Adipocyte (in vitro differentiated cells): ENCODE data around the gene PCDHGC4.

Source experiments
- DNase-seq: peaks from one replicate; pipeline ENCODE4 v3.0.0-alpha.2; 2015; ENCODE audit warnings: low read depth
- H3K27me3 ChIP-seq: replicated peaks from 2 replicates; pipeline ENCODE4 v1.7.0; 2013; ENCODE audit warnings: mild to moderate bottlenecking, low read length, moderate library complexity; ENCODE audit not compliant: control insufficient read depth, insufficient read depth
- H3K36me3 ChIP-seq: 2 replicates; pipeline ENCODE4 v1.7.0; 2013; ENCODE audit warnings: low read length, mild to moderate bottlenecking, moderate library complexity; ENCODE audit not compliant: control insufficient read depth, insufficient read depth, severe bottlenecking
- H3K4me1 ChIP-seq: 2 replicates; pipeline ENCODE4 v1.7.0; 2013; ENCODE audit warnings: mild to moderate bottlenecking, low read length, moderate library complexity; ENCODE audit not compliant: control insufficient read depth, insufficient read depth
- H3K4me3 ChIP-seq: 2 replicates; pipeline ENCODE4 v1.7.0; 2013; ENCODE audit warnings: mild to moderate bottlenecking, low read length, moderate library complexity
- H3K9ac ChIP-seq: 2 replicates; pipeline ENCODE4 v1.7.0; 2013; ENCODE audit warnings: mild to moderate bottlenecking, low read length, moderate library complexity
- H3K9me3 ChIP-seq: 2 replicates; pipeline ENCODE4 v1.7.0; 2013; ENCODE audit warnings: mild to moderate bottlenecking, low read length, moderate library complexity; ENCODE audit not compliant: control insufficient read depth

The PCDHGC4 gene

GRCh38 chr5:141523991-141524390 is 39.2 kb downstream of the PCDHGC4 start:
- Histone ChIP-seq H3K27me3 (no peaks in the 10 kb centered on the region), H3K4me1 (peaks cover 67% of the 10 kb centered on the region), H3K9ac (peak overlapping the region; percentile 5), H3K4me3 (no peak overlapping the region), H3K36me3 (no peaks in the 10 kb centered on the region), H3K9me3 (no peaks in the 10 kb centered on the region)
- DNase-seq, result no peak

DNA sequence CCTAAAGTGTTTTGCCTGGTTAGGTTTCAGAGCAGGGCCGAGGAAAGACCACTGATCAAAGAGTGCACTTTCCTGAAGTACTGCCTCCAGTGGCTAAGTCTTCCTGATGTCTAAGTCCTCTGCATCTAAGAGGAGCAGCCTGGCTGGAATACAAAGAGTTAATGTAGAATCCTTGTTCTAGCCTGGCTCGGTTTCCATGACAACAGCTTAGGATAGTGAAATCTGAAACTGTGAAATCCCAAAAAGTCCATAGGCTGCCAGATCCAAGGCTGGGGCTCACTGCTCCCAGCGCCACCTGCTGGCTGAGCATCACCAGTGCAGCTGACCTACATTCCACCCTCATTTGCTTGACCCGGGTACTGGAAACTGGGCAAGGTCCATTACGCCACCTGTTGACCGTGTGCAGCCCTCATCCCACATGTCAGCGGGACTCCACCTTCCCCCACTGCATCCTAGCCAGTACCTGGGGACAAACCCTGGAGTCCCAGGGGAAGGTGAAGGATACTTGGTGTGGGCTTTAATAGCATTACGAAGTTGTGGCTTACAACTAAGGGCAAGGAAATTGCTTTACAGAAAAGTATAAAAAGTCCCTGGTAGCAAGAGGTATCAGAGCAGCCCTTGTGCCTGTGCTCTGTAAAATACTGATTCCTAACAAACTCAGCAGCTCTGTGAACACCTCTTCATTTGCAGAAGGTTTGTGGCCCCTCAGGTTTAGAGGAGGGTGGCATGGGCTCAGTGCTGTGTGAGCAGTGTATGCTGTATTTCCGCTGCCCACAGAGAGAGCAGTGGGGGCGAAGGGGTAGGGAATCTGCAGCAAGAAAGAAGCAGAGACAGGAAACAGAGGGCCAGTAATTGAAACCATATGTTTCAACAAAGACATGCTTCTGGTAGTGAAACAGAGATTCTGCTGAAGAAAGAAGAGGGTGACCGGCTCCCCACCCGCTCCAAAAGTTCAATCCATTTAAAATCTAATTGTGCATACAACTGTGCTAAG is 40.1 kb downstream of the PCDHGC4 start:
- peak overlapping the region; percentile 36 for H3K4me3 ChIP-seq
- peak; percentile 99 for DNase-seq
- no peaks in the 10 kb centered on the region for H3K9me3 ChIP-seq
- H3K9ac ChIP-seq, result peak overlapping the region; percentile 61
- H3K4me1 ChIP-seq, result peaks cover 70% of the 10 kb centered on the region
- no peaks in the 10 kb centered on the region for H3K36me3 ChIP-seq
- H3K27me3 ChIP-seq, result no peaks in the 10 kb centered on the region

DNA sequence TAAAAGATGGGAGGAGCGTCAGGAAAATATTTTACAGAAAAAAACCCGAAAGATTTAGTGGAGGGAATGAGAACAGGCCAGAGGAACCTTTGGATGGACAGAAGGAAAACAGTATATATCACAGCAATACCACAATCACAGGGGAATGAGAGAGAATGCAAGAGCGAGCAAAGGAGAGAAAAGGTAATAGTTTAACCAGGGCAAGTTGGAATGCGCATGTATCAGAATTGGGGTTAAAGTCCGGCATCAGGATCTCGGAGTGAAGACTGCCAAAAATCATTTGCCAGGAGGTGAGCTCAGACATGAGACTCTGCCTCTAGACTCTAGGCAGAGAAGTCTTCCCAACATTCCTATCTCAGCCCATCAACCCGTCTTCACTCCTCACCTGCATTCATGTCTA is 40.8 kb downstream of the PCDHGC4 start:
- no peaks in the 10 kb centered on the region for H3K36me3 ChIP-seq
- peak overlapping the region; percentile 61 for H3K9ac ChIP-seq
- peaks cover 63% of the 10 kb centered on the region for H3K4me1 ChIP-seq
- no peaks in the 10 kb centered on the region for H3K9me3 ChIP-seq
- no peaks in the 10 kb centered on the region for H3K27me3 ChIP-seq
- DNase-seq, result no peak
- H3K4me3 ChIP-seq, result peak overlapping the region; percentile 36

DNA sequence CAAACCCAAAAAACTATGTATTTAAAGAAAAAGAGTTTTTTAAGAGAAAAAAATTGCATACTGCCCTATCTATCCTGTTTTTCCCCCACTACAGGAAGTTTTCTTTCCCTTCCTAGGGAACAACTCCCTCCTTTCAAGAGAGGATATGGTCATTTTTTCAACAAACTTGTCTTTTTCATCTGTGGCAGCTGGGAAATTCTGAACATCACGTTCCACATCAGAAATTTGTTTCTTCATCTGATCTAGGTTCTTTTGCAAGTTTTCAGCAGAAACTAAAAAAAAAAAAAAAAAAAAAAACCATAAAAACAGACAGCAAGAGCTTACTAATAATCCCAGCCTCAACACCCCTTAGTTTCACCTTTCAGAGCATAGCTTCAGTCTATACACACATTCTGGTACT is 42.6 kb downstream of the PCDHGC4 start:
- Histone ChIP-seq H3K27me3 (no peaks in the 10 kb centered on the region), H3K9me3 (no peaks in the 10 kb centered on the region), H3K9ac (peak overlapping the region; percentile 32), H3K36me3 (no peaks in the 10 kb centered on the region), H3K4me1 (peaks cover 46% of the 10 kb centered on the region), H3K4me3 (no peak overlapping the region)
- DNase-seq, result no peak

DNA sequence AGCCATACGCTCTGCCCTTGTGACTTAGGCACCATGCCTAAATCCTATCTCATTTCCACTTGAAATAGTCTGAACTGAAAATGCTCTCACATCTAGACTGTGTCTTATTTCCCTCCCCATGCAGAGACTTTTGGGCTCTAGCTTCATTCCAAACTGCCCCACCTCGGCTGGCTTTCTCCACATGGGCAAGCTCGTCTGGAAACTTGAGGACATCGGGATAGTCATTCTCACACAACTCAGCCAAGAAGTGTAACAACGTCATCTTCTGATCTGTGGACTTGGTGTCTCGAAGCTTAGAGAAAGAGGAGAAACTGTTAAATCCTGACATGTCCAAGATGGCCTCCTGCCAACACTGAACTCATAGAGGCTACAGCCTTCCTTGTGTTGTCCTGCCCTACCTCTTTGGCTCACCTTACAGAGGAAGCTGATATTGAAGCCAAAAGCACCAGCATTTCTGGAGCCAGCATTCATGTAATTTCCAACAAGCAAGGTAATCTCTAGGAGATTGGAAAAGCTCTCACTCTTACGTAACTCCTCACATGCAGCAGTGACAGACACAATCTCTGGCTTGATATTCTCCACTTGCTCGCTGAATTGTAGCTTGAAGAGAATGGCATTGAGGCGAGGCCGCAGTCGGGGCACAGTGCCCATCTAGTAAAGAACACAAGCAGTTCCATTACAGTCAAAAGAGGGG is 43.6 kb downstream of the PCDHGC4 start:
- Histone ChIP-seq H3K4me1 (peaks cover 43% of the 10 kb centered on the region), H3K9ac (peak overlapping the region; percentile 55), H3K9me3 (no peaks in the 10 kb centered on the region), H3K4me3 (no peak overlapping the region), H3K27me3 (no peaks in the 10 kb centered on the region), H3K36me3 (peaks cover 4% of the 10 kb centered on the region)
- no peak for DNase-seq

GRCh38 chr5:141529002-141529401 is 44.2 kb downstream of the PCDHGC4 start:
- peak; percentile 59 for DNase-seq
- Histone ChIP-seq H3K9ac (peak overlapping the region; percentile 55), H3K4me3 (no peak overlapping the region), H3K4me1 (peaks cover 40% of the 10 kb centered on the region), H3K27me3 (no peaks in the 10 kb centered on the region), H3K9me3 (no peaks in the 10 kb centered on the region), H3K36me3 (peaks cover 6% of the 10 kb centered on the region)

GRCh38 chr5:141529873-141530272 is 45.0 kb downstream of the PCDHGC4 start:
- Histone ChIP-seq H3K4me1 (peaks cover 32% of the 10 kb centered on the region), H3K9ac (no peak overlapping the region), H3K9me3 (no peaks in the 10 kb centered on the region), H3K36me3 (peaks cover 6% of the 10 kb centered on the region), H3K4me3 (no peak overlapping the region), H3K27me3 (no peaks in the 10 kb centered on the region)
- DNase-seq, result no peak

- DNase-seq, result no peak
- H3K4me1 ChIP-seq, result peaks cover 18% of the 10 kb centered on the region
- no peak overlapping the region for H3K9ac ChIP-seq
- H3K36me3 ChIP-seq, result peaks cover 6% of the 10 kb centered on the region
- no peaks in the 10 kb centered on the region for H3K27me3 ChIP-seq
- H3K9me3 ChIP-seq, result no peaks in the 10 kb centered on the region
- no peak overlapping the region for H3K4me3 ChIP-seq
These were observed 47.9 kb downstream of the PCDHGC4 start for GRCh38 chr5:141532726-141533125.

GRCh38 chr5:141533897-141534296 is 49.1 kb downstream of the PCDHGC4 start:
- Histone ChIP-seq H3K9ac (no peak overlapping the region), H3K4me3 (no peak overlapping the region), H3K27me3 (no peaks in the 10 kb centered on the region), H3K9me3 (no peaks in the 10 kb centered on the region), H3K4me1 (peaks cover 7% of the 10 kb centered on the region), H3K36me3 (peaks cover 6% of the 10 kb centered on the region)
- no peak for DNase-seq

- Histone ChIP-seq H3K4me3 (no peak overlapping the region), H3K9ac (no peak overlapping the region), H3K4me1 (no peaks in the 10 kb centered on the region), H3K9me3 (no peaks in the 10 kb centered on the region), H3K36me3 (peaks cover 6% of the 10 kb centered on the region), H3K27me3 (no peaks in the 10 kb centered on the region)
- DNase-seq, result no peak
These were observed 49.8 kb downstream of the PCDHGC4 start for GRCh38 chr5:141534492-141535213.
